Astrocyte (in vitro differentiated cells and primary cell): ENCODE results near the gene EXOSC2. TPM values are rescaled to one million over a fixed set of nuclear protein-coding genes. Genes with fewer than 3 reads are reported as not detected.

Experiments
- DNase-seq: peaks from one replicate; pipeline ENCODE4 v3.0.0-alpha.2; 2010; ENCODE audit warnings: low read depth
- FAIRE-seq: peaks from 2 replicates; lab custom pipeline; 2011; peaks lifted over from hg19 to GRCh38; lab: Jason Lieb, UNC
- H2AFZ ChIP-seq: 2 replicates; pipeline ENCODE4 v1.6.0; 2012; ENCODE audit warnings: low read depth, low read length, inconsistent platforms
- H3K27ac ChIP-seq: 2 replicates; pipeline ENCODE4 v1.5.1; 2011; ENCODE audit warnings: low read depth, low read length, inconsistent platforms
- H3K27me3 ChIP-seq: 2 replicates; pipeline ENCODE4 v1.6.0; 2011; ENCODE audit warnings: low read length, inconsistent platforms; ENCODE audit not compliant: insufficient read depth
- H3K36me3 ChIP-seq: 2 replicates; pipeline ENCODE4 v1.5.1; 2011; ENCODE audit warnings: low read length, inconsistent platforms; ENCODE audit not compliant: insufficient read depth
- H3K4me1 ChIP-seq: 2 replicates; pipeline ENCODE4 v1.5.1; 2011; ENCODE audit warnings: low read length, inconsistent platforms; ENCODE audit not compliant: insufficient read depth
- H3K4me2 ChIP-seq: 2 replicates; pipeline ENCODE4 v1.6.0; 2012; ENCODE audit warnings: low read length, inconsistent platforms
- H3K4me3 ChIP-seq: 2 replicates; pipeline ENCODE4 v1.5.1; 2011; ENCODE audit warnings: low read depth, mild to moderate bottlenecking, low read length, inconsistent platforms; ENCODE audit not compliant: insufficient read depth
- H3K79me2 ChIP-seq: 2 replicates; pipeline ENCODE4 v1.6.0; 2012; ENCODE audit warnings: mild to moderate bottlenecking, low read length, inconsistent platforms; ENCODE audit not compliant: insufficient read depth
- H3K9ac ChIP-seq: 2 replicates; pipeline ENCODE4 v1.6.0; 2012; ENCODE audit warnings: mild to moderate bottlenecking, low read length, inconsistent platforms
- H3K9me3 ChIP-seq: 2 replicates; pipeline ENCODE4 v1.5.1; 2012; ENCODE audit warnings: low read depth, mild to moderate bottlenecking, low read length, inconsistent platforms; ENCODE audit not compliant: insufficient read depth
- H4K20me1 ChIP-seq: 2 replicates; pipeline ENCODE4 v1.6.0; 2012; ENCODE audit warnings: low read length, inconsistent platforms; ENCODE audit not compliant: insufficient read depth
- H3K27ac Mint-ChIP-seq: one replicate; pipeline ENCODE4 v1.8.0; 2021; ENCODE audit warnings: mild to moderate bottlenecking, mixed read lengths; ENCODE audit not compliant: unreplicated experiment
- H3K27me3 Mint-ChIP-seq: one replicate; pipeline ENCODE4 v1.8.0; 2021; ENCODE audit warnings: low read depth, mixed read lengths; ENCODE audit not compliant: unreplicated experiment
- H3K36me3 Mint-ChIP-seq: one replicate; pipeline ENCODE4 v1.8.0; 2021; ENCODE audit warnings: low read depth, mixed read lengths; ENCODE audit not compliant: unreplicated experiment
- H3K4me1 Mint-ChIP-seq: one replicate; pipeline ENCODE4 v1.8.0; 2021; ENCODE audit warnings: low read depth, mixed read lengths; ENCODE audit not compliant: unreplicated experiment
- H3K4me3 Mint-ChIP-seq: one replicate; pipeline ENCODE4 v1.8.0; 2021; ENCODE audit warnings: mild to moderate bottlenecking, moderate library complexity, mixed read lengths; ENCODE audit not compliant: unreplicated experiment
- H3K9me3 Mint-ChIP-seq: one replicate; pipeline ENCODE4 v1.8.0; 2021; ENCODE audit warnings: mild to moderate bottlenecking, mixed read lengths; ENCODE audit not compliant: unreplicated experiment
- CTCF ChIP-seq: IDR thresholded peaks from 2 replicates; pipeline ENCODE4 v1.5.1; 2011; ENCODE audit warnings: low read depth, mild to moderate bottlenecking, inconsistent platforms, low read length, moderate library complexity; ENCODE audit not compliant: insufficient read depth
- EZH2 ChIP-seq: IDR thresholded peaks from 2 replicates; pipeline ENCODE4 v1.6.1; 2012; ENCODE audit warnings: mild to moderate bottlenecking, low read length, inconsistent platforms; ENCODE audit not compliant: insufficient read depth
- total RNA-seq: library from RNA; stranded (reverse); gene quantifications from 2 replicates; pipeline ENCODE4 v1.2.1, GENCODE V29; 2021

EXOSC2 gene
- total RNA-seq, 1 donor from 2014 or later, result 28.1 TPM

- FAIRE-seq, result no peak
- no peaks in the 10 kb centered on the region for H3K36me3 Mint-ChIP-seq
- TF ChIP-seq CTCF, result no peak
- TF ChIP-seq EZH2, result no peak
Observed at GRCh38 chr9:130712564-130713285, 19.1 kb downstream of the EXOSC2 start.

GRCh38 chr9:130713286-130713960 is 19.8 kb downstream of the EXOSC2 start:
- no peak for FAIRE-seq
- H3K9me3 Mint-ChIP-seq, result peaks cover 2% of the 10 kb centered on the region
- Histone ChIP-seq H3K9ac (peak overlapping the region; percentile 89), H3K27me3 (no peaks in the 10 kb centered on the region), H3K4me2 (peak overlapping the region; percentile 93), H3K4me3 (peak overlapping the region; percentile 69), H3K9me3 (no peaks in the 10 kb centered on the region), H3K36me3 (no peaks in the 10 kb centered on the region), H3K79me2 (peaks cover 55% of the 10 kb centered on the region), H3K4me1 (peaks cover 8% of the 10 kb centered on the region), H3K27ac (peak overlapping the region; percentile 98), H4K20me1 (peaks cover 44% of the 10 kb centered on the region), H2AFZ (peak overlapping the region; percentile 85)
- H3K36me3 Mint-ChIP-seq, result no peaks in the 10 kb centered on the region
- H3K4me1 Mint-ChIP-seq, result peaks cover 11% of the 10 kb centered on the region
- no peaks in the 10 kb centered on the region for H3K27me3 Mint-ChIP-seq
- no peak for DNase-seq
- TF ChIP-seq EZH2 (no peak), CTCF (no peak)
- H3K4me3 Mint-ChIP-seq, result peak overlapping the region; percentile 97
- peak overlapping the region; percentile 72 for H3K27ac Mint-ChIP-seq

More at GRCh38 chr9:130712564-130713285, 19.1 kb downstream of the EXOSC2 start:
- H3K27ac Mint-ChIP-seq, result peak overlapping the region; percentile 81
- H3K4me1 ChIP-seq, result peaks cover 8% of the 10 kb centered on the region
- peaks cover 48% of the 10 kb centered on the region for H3K79me2 ChIP-seq
- DNase-seq, result peak; percentile 97
- peak overlapping the region; percentile 89 for H3K9ac ChIP-seq
- peak overlapping the region; percentile 85 for H2AFZ ChIP-seq
- peak overlapping the region; percentile 97 for H3K4me3 Mint-ChIP-seq
- no peaks in the 10 kb centered on the region for H3K27me3 ChIP-seq
- no peaks in the 10 kb centered on the region for H3K27me3 Mint-ChIP-seq
- H3K4me1 Mint-ChIP-seq, result peaks cover 11% of the 10 kb centered on the region
- H3K9me3 ChIP-seq, result no peaks in the 10 kb centered on the region
- peaks cover 39% of the 10 kb centered on the region for H4K20me1 ChIP-seq
- H3K4me2 ChIP-seq, result peak overlapping the region; percentile 93
- H3K4me3 ChIP-seq, result peak overlapping the region; percentile 69
- H3K36me3 ChIP-seq, result no peaks in the 10 kb centered on the region
- peaks cover 2% of the 10 kb centered on the region for H3K9me3 Mint-ChIP-seq
- H3K27ac ChIP-seq, result peak overlapping the region; percentile 98
